ENCODE results near the gene LETM1.

LETM1 gene

GRCh38 chr4:1871471-1872021 lies 15.6 kb upstream of the LETM1 start:
- DNase-seq: no peak

GRCh38 chr4:1870578-1871443 lies 14.9 kb upstream of the LETM1 start, which contains the start of gene NSD2:
NSD2 (plus strand) TSS chr4:1871393; CDS start chr4:1900655, 29,262 bp downstream.
- peak; percentile 86 for DNase-seq

GRCh38 chr4:1870328-1870577 lies 14.3 kb upstream of the LETM1 start:
- peak; percentile 88 for DNase-seq

- no peak for DNase-seq
Measured at GRCh38 chr4:1869530-1870327, 13.8 kb upstream of the LETM1 start.

- DNase-seq: no peak
Measured at GRCh38 chr4:1868912-1869311, 13.0 kb upstream of the LETM1 start.

- no peak for DNase-seq
Measured at GRCh38 chr4:1868293-1868692, 12.3 kb upstream of the LETM1 start.

- DNase-seq: no peak
Measured at GRCh38 chr4:1866189-1866661, 10.3 kb upstream of the LETM1 start.

GRCh38 chr4:1864076-1865008 lies 8.4 kb upstream of the LETM1 start:
- no peak for DNase-seq

- no peak for DNase-seq
Measured at GRCh38 chr4:1863297-1864033, 7.5 kb upstream of the LETM1 start.

- DNase-seq: no peak
Measured at GRCh38 chr4:1862961-1863296, 7.0 kb upstream of the LETM1 start.

GRCh38 chr4:1862055-1862911 lies 6.3 kb upstream of the LETM1 start:
- DNase-seq: no peak

GRCh38 chr4:1859389-1859753 lies 3.4 kb upstream of the LETM1 start:
- no peak for DNase-seq

GRCh38 chr4:1857931-1858330 lies 2.0 kb upstream of the LETM1 start:
- no peak for DNase-seq

GRCh38 chr4:1856943-1857699 lies 1.2 kb upstream of the LETM1 start:
- no peak for DNase-seq

GRCh38 chr4:1855333-1856070 lies 454 bp downstream of the LETM1 start:
- no peak for DNase-seq

GRCh38 chr4:1854752-1855151 lies 1.2 kb downstream of the LETM1 start:
- DNase-seq: no peak

- no peak for DNase-seq
Measured at GRCh38 chr4:1852904-1853623, 2.9 kb downstream of the LETM1 start.

GRCh38 chr4:1851575-1852410 lies 4.2 kb downstream of the LETM1 start:
- no peak for DNase-seq
